ENCODE measurements around the gene WDR54.
"Not testable (repeated sequence)": the region's sequence is repeated elsewhere in the genome, so short reads cannot be mapped to it uniquely, and the experiment has no call there.

WDR54 gene

DNA sequence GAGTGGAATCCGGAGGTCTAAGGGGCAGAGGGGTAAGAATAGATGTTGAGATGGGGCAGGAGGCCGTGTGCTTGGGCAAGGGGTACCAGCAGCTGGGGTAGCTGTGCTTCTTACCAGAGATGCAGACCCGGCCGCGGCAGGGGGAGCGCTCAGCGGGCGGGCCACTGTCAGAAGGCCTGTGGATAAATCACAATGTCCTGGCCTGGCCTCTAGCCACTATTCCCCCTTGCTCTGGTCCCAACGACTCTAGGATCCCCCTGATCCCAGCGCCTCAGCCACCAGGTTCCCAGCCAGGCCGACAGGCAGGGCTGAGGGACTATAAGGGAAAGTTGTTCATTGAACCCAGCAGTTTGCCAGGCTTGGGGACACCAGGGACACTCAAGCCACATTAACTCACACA lies 9.0 kb downstream of the WDR54 start:
- no peak for DNase-seq

DNA sequence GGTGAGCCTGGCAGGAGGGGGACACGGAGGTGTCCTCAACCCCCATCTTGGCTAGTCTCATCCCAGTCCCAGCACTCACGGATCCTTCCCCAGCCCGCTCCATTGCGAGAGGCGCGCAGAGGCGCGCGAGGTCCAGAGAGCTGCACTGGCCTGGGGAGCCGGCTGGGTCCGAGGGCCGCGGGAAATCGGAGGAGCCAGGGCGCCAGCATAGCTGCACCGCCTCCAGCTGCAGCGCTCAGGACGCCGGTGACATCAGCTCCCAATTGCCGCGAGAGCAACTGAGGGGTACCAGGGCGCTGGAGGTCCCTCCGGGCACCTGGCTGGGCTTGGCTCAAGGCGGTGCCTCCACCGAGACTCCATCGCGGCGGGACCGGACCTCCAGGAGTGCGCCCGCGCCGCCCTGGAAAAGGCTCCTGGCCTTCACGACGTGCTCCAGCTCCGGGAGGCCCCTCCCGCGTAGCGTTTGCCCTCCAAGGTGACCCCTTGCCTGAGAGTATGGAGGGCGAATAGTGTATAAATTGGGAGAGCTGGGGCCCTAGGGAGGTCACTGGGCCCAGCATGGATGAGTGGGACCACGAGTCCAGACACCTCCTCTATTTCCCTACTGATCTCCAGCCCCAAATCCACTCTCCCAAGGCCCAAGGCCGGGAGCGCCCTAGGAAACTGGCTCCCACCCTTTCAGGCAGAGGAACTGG lies 14.7 kb downstream of the WDR54 start:
- DNase-seq, result no peak

DNA sequence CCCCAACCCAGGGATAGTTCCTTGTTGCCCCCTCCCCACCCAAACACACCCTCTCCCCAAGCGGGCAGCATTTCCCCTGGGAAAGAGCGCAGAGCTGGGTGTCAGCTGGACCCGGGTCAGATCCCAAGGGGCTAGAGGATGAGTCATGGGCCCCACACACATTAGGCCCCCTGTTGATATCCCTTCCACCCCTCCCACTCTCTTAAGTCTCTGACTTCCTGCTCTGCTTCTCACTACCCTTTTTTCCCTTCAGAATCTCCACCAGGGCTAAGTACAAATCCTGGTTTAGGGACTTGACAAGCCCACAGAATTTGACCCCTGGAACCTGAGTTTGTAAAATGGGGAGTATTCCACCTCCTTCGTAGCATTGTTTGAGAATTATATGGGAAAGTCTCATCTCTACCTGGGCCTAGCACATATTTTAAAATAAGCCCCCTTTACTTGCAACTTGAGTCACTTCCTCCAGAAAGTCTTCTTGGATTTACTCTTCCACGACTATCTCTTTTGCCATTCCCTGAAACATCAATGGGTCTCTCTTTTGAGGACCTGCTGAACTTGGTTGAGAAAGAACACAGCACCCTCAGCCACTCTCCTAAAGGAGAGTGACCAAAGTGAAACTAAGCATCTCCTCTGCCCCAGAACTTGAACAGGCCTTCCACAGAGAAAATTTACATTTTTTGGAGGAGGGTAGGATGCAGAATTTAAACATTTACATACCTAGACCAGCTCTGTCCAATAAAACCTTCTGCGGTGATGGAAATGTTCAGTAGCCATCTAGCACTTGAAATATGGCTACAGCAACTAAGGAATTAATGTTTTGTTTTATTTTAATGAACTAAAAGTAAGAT lies 15.5 kb downstream of the WDR54 start:
- no peak for DNase-seq

DNA sequence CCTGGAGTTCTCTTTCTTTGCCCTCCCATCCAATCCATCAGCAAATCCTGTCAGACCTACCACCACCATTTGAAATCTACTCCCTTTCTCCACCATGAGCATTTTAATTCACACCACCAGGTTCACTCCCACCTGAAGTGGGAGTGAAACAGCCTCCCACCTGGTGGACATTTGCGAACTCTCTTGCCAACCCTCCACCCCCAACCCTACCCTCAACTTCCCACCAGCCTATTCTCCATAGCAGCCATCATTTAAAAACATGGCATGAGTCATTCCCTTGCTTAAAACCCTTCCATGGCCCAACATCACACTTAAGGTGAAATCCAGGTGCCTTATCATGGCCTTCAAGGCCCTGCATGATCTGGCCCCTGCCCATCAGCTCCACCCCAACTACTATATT lies 16.7 kb downstream of the WDR54 start:
- no peak for DNase-seq

DNA sequence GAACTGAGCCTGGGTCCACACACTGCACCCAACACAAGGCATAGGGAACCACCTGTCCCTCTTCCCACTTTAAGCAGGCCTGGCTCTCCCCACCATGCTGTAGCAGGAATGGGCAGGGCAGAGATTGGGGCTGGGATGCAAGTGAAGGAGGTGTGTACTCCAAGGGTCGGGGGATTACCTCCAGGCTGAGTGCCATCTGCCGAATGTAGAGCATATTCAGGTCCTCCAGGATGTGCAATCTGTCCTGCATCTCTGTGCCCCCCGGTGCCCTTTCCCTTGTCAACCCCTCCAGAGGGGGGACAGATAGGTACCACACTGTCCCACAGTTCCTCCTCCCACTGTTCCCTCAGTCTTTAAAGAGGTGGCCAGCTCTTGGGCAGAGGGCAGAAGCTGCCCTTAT lies 17.8 kb downstream of the WDR54 start:
- no peak for DNase-seq

DNA sequence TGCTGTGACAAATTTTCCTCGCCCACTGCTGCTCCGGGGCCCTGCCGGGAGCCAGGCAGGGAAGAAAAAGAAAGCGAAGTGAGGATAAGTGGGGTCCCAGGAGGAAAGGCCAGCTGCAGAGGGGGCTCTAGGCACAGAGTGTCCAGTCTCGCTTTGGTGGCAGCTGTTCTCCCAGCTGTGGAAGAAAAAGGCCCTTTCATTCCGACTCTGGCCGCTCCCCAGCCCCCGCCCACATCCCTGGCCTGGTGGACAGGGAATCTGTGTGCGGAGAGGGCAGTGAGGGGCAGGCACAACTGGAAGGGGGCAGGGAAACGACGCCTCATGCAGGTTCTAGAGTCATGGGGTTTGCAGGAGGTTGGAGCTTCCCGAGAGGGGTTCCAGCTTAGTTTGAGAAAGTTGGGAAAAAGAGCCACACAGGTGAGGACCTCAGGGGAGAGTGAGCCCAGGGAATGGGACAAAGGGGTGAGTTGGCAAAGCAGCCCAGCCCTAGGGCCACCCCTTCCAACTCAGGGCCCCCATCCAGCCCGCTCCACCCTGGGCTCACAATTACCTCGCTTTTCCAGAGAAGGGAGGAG lies 18.4 kb downstream of the WDR54 start:
- DNase-seq, result no peak

DNA sequence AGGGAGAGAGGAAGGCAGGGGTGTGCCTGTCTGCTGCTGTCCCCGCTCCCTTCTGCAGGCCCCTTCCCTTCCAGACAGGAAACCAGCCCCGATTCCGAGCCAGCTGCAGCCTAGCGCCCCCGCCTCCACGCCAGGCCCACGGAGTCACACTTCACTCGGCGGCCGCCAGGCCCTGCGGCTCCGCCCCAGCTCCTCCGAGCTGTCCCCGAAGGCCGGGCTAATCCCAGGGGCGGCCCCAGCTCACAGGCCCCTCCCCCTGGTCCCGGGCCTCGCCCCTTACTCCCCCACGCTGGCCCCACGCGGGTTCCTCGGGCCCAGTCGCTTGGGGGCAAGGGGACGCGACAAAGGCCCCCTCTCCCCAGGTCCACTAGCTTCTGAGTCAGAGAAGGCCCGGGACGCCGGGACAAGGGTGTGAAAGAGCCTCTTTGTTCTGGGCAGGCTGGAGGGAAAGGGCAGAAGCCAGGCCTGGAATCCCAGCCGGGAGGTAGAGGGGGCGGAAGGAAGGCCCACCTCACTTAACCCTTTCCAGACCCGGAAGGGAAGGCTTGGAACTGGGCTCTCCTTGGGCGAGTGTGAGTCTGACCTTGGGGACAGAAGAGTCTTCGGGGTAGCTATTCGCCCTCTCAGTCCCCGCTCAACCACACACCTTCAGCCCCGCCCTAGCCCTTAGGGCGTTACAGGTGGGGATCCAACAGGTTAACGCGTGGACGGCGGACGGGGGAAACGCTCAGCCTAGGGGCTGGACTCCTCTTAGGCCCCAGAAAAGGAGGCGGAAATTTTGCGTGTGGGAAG lies 19.0 kb downstream of the WDR54 start:
- peak; percentile 55 for DNase-seq

DNA sequence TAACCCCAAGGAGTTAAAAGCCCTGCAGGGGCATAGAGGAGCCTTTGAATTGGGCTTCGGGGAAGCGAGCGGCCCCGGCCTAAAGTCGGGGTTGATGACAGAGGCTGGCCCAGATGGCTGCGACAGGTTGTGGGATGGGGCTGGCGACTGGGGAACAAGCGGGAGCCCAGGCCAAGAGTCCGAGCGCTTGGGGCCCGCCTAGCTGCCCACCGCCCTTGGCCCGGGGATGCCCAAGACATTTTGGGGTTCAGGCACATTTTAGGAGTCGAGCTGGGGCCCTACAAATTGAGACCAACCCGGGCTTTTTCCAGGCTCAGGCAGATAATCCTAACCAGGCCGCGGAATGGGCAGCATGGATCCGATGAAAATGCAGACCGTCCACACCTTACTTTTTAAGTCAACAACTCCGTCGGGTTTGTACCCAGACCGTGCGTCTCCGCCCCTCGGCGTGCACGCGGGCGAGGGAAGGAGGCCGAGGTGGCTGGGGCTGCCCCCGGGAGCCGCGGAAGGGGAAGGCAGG lies 19.7 kb downstream of the WDR54 start:
- no peak for DNase-seq

DNA sequence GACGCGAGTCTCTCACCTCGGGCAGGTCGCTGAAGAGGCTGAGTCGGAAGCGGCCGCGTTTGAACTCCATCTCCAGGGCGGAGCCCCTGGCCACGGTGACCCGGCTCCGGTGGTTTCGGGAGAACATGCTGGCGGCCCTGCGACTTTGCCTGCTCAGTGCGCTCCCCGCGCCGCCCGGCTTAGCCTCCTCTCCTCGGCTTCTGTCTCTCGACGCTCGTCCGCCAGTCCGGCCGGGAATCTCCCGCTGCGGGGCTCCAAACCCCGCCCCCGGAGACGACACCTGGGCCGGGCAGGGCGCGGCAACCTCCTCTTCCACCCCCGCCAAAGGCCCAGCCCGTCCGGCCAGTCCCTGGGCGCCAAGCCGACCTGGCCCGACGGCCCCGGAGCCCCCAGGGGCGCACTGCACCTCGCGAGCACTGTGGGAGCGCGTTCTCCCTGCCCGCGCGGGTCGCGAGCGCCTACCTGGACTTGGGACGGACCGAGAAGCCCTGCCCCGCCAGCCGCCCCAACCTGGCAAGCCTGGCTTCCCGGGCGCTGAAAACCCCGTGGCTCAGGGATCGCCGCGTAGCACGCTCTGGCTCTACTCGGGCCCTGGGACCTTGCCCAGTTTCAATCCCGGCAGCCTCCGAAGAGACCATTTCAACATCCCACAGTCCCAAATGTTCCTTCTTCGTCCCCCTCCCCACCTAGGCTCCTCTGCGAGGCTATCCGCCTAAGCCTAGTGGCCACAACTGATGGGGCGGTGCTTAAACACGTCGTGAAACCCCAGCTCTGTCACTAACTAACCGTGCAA lies 20.4 kb downstream of the WDR54 start, which contains the start of gene RTKN:
Gene RTKN, minus strand, starts transcription at position 248 of the 793 bp plus-strand sequence. Its CDS starts 121 bp downstream, at position 127.
- peak; percentile 60 for DNase-seq

DNA sequence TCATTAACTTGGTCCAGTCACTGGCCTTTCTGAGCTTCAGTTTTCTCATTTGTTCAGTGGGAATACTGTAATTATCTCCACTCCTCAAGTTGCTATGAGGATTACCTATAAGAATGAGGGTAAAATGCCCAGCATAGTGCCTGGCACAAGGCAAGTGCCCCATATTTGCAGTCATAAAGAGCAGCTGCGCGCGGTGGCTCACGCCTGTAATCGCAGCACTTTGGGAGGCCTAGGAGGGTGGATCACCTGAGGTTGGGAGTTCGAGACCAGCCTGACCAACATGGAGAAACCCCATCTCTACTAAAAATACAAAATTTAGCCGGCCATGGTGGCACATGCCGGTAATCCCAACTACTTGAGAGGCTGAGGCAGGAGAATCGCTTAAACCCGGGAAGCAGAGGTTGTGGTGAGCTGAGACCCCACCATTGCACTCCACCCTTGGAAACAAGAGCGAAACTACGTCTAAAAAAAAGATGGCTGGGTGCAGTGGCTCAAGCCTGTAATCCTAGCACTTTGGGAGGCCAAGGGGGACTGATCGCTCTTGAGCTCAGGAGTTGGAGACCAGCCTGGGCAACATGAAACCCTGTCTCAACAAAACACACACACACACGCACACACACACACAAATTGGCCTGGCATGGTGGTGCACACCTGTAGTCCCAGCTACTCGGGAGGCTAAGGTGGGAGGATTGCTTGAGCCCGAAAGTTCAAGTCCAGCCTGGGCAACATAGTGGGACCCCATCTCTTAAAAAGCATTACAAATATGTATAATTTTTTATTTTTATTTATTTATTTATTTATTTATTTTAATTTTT lies 21.2 kb downstream of the WDR54 start:
- DNase-seq, result not testable (repeated sequence)

DNA sequence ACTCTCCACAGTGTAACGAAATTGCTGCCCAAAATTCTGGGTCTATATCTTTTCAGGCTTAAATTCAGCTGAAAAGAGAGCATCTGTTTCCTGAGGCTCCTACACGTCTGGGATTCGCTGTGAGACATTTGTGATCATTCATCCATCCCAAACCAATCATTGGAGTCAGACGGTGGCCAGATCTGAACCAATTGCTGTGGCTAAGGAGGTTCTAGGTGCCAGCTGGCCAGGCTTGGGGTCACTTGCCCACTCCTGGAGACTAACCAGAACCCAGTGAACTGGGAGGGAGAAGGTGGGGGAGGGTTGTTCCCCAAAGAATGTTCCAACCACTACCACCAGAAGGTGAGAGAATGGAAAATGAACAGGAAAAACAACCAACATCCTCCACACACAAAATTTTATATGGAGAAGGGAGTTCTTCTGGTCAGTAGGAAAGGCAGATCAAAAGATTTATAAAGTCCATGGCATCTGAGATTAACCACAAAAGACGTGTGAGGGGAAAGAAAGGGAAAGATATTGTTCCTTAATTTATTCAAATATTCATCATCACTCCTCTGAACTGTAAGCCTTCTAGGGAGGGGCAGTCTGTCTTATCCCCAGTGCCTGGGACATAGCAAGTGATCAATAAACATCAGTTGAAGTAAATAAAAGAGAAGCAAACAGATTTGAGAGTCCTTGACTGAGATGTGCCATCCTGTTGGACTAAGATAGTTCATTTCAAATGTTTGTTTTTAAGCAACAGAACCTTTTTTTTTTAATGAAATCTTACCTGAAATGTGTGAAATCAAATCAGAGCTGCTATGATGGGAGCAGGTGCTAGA lies 23.2 kb downstream of the WDR54 start:
- DNase-seq, result no peak

DNA sequence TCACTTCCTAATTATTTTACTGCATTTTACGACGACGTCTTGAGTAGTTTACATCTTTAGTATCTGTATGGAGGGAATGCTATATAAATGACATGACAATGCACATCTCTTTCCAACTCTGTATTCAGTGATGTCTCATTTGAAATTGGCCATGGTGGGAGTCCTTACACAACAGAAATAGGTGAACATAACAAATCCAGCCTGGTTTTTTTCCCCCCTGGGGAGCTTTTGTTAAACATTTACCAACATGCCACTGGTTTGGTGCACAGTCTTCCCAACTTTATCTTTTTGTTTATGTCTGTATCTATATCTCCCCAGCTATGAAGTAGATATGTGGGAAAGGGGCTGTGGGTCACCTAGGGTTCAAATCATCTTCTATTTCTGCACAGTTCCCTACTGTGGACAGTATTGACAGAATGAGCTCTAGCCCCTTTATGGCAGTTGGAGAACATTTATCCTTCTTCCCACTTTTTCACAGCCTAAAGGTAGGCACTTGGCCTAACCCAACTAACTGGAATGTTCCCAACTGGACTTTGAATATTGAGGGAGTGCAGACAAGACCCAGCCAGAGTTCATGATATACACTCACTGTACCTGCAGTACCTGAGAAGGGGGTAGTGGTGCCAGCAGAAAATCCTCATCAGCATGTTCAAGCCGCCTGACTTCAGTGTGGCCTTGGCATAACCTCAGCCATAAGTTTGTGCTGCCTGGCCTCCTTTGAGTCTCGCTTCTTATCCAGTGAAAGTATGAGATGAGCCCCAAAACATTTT lies 25.9 kb downstream of the WDR54 start:
- DNase-seq, result no peak

DNA sequence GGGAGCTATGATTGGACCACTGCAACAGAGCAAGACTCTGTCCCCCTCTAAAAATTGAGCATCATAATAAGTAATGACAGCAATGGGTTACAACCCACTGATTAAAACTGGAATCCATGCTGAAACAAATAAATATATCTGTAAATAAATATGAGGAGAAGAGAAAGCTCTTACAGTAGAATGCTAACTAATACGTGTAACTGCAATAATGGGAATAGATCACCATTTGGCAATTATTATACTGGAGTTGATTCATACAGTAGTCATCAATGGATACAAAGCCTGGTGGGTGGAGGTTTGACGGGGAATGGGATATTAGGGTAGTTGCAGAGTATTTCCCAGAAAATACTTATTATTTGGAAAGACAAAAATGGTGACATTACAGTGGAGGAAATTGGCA lies 27.2 kb downstream of the WDR54 start:
- DNase-seq, result no peak

DNA sequence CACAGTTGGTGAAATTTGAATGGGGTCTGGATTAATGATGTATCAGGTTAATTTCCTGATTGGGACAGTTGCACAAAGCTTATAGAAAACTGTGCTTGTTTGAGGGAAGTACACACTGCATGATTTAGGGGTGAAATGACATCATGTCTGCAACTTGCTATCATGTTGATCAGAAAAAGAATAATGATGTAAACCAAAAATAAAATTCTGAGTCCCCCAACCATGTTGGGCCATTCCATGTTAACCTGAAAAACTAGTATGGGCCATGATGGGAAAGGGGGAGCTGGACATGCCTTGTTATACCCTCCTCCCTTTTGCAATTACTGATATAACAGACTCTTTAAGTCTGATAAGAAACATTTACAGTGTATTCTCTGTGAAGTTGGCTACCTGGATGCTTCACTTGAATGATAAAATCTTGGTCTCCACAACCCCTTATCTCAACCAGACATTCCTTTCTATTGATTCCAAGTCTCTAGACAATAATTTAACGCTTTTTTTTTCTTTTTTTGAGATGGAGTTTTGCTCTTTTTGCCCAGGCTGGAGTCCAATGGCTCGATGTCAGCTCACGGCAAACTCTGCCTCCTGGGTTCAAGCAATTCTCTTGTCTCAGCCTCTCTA lies 29.1 kb downstream of the WDR54 start:
- no peak for DNase-seq

DNA sequence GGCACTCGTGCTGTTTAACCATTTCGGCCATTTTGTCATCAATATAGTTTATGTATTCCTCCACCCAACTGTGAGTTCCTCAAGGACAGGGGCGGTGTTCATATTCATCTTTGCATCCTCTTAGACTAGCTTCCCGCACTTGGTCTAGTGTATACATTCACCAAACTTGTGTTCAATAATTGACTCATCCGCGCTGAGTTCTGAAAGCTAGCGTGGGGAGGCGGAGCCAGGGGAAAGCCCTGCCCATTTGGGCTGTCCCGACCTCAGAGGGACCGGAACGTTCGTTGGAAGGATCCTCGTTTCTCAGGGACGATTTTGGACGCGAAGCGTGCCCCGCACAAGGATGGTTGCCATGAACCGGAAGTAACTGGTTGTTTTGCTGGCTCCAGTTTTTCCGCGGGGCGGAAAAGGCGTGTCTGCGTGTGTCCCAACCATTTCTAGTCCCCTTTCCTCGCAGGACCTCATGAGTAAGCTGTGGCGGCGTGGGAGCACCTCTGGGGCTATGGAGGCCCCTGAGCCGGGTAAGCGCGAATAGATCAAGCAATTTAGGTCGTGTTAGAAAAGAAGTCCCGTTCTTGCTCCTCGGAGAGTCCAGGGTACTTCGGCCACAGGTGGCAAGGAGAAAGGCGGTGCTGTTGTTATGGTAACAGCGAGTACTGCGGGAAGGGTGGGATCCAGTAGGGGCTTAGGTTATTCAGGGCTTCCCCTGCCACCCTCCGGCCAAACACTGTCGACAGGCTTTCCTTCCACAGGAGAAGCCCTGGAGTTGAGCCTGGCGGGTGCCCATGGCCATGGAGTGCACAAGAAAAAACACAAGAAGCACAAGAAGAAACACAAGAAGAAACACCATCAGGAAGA lies 33.4 kb downstream of the WDR54 start, which contains the start of gene INO80B:
Gene INO80B, plus strand, starts transcription at position 434 of the 858 bp plus-strand sequence. Its CDS starts 30 bp downstream, at position 464.
- peak; percentile 94 for DNase-seq

DNA sequence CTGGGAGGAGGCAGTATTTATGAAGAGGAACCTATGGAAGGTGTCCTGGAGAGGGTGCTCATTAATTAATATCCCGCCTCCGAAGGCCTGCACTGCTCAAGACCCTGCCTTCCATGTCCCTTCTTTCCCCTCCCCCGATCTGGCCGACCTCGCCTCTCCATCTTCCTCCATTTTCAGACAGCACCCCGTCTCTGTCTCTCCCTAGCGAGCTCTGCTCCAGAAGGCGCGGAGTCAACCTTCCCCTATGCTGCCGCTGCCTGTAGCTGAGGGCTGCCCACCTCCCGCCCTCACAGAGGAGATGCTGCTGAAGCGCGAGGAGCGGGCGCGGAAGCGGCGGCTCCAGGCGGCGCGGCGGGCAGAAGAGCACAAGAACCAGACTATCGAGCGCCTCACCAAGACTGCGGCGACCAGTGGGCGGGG lies 35.6 kb downstream of the WDR54 start:
- no peak for DNase-seq

DNA sequence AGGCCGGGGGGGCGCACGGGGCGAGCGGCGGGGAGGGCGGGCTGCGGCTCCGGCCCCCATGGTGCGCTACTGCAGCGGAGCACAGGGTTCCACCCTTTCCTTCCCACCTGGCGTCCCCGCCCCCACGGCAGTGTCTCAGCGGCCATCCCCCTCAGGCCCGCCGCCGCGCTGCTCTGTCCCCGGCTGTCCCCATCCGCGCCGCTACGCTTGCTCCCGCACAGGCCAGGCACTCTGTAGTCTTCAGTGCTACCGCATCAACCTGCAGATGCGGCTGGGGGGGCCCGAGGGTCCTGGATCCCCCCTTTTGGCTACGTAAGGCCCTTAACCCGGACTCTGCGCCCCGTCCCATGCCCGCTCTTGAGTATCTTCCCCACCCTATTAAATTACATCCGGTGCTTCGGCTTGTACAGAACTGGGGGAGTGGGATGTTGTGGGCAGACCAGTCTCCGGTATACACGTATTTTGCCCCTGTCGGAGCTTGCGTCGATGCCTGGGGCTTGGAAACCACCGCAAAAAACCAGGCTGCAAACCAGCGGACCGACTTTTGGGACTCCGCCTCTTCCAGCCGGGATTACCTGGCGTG lies 36.1 kb downstream of the WDR54 start:
- peak; percentile 66 for DNase-seq

Measured in NCI-H774 (cell line).